ENCODE data around the gene PICK1.
"Not testable (repeated sequence)": the region's sequence is repeated elsewhere in the genome, so short reads cannot be mapped to it uniquely, and the experiment has no call there.

DNA sequence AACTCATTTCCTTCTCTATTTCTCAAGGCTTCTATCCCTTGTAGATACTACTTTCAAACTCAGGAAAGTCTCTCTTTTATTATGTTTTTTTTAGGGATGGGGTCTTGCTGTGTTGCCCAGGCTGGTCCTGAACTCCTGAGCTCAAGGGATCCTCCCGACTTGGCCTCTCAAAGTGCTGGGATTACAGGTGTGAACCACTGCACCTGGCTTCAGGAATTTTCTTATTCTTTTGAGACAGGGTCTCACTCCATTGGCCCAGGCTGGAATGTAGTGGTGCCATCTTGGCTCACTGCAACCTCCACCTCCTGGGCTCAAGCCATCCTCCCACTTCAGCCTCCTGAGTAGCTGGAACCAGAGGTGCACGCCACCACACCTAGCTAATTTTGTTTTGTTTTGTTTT lies 22.0 kb downstream of the PICK1 start:
- TF ChIP-seq, protein P1, sequence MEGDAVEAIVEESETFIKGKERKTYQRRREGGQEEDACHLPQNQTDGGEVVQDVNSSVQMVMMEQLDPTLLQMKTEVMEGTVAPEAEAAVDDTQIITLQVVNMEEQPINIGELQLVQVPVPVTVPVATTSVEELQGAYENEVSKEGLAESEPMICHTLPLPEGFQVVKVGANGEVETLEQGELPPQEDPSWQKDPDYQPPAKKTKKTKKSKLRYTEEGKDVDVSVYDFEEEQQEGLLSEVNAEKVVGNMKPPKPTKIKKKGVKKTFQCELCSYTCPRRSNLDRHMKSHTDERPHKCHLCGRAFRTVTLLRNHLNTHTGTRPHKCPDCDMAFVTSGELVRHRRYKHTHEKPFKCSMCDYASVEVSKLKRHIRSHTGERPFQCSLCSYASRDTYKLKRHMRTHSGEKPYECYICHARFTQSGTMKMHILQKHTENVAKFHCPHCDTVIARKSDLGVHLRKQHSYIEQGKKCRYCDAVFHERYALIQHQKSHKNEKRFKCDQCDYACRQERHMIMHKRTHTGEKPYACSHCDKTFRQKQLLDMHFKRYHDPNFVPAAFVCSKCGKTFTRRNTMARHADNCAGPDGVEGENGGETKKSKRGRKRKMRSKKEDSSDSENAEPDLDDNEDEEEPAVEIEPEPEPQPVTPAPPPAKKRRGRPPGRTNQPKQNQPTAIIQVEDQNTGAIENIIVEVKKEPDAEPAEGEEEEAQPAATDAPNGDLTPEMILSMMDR (IDR thresholded peaks at IDR 0.05): not testable (repeated sequence)
- not testable (repeated sequence) for TF ChIP-seq POLR2A (IDR thresholded peaks at IDR 0.05)
